GM12872 (cell line): ENCODE measurements around the gene GALNT5.

Experiments used
- TF ChIP-seq, protein P1 (sequence below): IDR thresholded peaks from 3 replicates; pipeline ENCODE4 v1.5.1; 2011; ENCODE audit warnings: low read depth, mild to moderate bottlenecking, low read length, moderate library complexity; ENCODE audit not compliant: insufficient read depth

GALNT5 gene

DNA sequence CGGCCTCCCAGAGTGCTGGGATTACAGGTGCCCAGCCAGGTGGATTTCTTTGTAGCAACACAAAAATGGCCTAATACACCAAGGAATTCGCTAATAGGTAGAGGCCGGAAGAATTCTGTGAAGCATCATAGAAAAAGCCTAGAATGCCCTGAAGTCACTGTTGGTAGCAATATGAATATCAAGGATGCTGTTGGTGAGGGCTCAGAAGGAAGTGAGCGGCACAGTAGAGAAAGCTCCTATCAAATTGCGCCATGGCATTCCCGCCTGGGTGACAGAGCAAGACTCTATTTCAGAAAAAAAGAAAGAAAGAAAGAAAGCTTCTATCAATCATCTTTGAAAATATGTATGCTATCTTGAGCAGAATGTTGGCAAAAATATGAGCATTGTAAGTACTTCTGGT is 23.8 kb downstream of the GALNT5 start:
- TF ChIP-seq, protein P1, sequence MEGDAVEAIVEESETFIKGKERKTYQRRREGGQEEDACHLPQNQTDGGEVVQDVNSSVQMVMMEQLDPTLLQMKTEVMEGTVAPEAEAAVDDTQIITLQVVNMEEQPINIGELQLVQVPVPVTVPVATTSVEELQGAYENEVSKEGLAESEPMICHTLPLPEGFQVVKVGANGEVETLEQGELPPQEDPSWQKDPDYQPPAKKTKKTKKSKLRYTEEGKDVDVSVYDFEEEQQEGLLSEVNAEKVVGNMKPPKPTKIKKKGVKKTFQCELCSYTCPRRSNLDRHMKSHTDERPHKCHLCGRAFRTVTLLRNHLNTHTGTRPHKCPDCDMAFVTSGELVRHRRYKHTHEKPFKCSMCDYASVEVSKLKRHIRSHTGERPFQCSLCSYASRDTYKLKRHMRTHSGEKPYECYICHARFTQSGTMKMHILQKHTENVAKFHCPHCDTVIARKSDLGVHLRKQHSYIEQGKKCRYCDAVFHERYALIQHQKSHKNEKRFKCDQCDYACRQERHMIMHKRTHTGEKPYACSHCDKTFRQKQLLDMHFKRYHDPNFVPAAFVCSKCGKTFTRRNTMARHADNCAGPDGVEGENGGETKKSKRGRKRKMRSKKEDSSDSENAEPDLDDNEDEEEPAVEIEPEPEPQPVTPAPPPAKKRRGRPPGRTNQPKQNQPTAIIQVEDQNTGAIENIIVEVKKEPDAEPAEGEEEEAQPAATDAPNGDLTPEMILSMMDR, result no peak

DNA sequence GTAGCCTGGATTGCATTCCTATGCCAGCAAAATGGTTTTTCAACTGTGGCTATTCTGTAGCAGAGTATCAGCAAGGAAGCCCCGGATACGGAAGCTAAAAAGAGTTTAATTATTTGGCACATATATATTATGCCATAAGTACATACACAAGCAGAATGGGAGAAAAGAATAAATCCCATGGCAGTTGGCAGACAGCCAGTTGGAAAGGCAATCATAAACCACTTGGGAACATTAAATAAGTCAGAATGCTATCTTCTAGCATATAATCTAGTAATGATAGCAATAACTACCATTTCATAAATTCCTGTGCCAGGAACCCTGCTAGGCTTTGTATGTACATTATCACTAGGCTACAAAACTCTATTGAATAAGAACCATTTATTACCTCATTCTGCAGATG is 26.0 kb downstream of the GALNT5 start:
- TF ChIP-seq, protein P1, result no peak

DNA sequence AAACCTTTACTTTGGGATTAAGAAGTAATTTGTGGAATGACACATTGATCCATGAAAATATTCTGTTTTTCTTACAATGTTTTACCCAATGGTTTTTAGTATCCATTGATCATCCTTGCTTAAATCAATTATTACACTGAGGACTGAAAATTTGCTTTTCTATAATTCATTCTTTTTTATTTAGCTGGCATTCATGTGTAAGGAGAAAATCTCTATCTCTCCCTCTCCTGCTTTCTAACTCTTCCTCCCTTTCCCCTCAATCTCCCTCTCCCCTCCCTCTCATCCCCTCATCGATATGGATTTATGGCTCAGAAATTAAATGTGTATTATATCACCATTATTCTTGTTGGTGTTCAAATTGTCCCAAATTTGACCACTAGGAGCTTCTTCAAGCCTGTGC is 29.7 kb downstream of the GALNT5 start:
- TF ChIP-seq, protein P1, result no peak

DNA sequence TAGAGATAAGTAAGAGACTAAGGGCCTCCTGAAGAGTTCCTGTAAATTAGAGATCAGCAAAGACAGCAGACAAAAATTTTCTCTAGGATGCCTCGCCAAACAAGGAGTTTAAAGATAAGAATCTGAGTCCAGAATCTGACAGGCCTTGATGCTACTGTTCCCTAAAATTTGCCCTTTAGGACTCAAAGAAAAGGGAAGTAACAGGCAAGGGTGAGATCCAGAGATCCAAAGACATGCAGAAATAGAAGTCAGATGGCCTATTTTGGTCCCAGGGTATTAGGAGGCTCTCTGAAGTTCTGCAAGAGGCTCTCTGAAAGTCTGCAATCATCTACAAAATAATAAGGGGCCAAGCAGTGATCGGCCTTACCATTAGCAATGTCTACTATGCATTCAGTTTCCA is 33.0 kb downstream of the GALNT5 start:
- TF ChIP-seq, protein P1, result no peak

DNA sequence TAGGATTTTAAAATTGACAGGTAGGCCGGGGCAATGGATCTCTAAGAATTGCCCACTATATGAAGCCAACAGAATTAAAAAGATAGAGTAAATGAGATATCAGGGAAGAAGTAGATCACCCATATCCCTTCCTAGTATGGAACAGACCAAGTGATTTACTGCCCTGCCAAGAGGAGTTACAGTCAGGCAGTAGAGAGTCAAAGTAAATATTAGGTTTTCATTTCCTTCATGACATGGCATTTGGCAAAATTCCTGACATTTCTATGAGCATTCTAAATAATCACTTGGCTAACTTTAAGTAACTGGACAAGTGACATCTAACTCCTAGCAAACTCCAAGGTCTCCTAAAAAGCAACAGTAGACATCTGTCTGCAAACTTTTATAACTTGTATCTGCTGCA is 33.5 kb downstream of the GALNT5 start:
- TF ChIP-seq, protein P1, result no peak

DNA sequence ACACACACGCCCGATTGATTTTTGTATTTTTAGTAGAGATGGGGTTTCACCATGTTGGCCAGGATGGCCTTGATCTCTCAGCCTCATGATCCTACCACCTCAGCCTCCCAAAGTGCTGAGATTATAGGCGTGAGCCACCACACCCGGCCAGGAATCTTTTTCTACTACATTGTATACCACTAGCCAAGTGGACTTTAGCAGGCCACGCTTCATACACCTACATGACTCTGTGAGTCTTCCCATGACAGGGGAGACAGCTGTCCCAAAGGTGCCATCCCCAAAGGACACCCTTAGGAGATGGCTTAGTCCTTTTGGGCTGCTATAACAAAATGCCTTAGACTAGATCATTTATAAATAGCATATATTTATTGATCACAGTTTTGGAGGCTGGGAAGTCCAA is 35.3 kb downstream of the GALNT5 start:
- TF ChIP-seq, protein P1, result no peak

DNA sequence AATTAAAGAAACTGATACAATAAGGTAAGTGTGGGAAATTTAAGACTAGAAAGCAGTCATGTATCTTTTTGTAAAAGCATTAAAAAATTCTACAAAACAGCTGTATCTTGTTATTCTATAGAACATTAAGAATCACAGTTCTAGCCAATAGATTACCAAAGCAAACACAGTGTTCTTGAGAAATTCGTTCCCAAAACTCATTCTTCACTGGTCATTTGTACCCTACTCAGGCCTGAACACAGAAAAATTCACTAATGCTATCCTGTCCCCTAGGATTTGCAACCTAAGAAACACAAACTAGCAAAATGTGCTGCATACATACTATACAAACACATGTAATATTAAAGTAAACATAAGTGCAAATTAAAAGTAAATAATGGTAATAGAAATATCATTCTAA is 39.0 kb downstream of the GALNT5 start:
- TF ChIP-seq, protein P1, result no peak

DNA sequence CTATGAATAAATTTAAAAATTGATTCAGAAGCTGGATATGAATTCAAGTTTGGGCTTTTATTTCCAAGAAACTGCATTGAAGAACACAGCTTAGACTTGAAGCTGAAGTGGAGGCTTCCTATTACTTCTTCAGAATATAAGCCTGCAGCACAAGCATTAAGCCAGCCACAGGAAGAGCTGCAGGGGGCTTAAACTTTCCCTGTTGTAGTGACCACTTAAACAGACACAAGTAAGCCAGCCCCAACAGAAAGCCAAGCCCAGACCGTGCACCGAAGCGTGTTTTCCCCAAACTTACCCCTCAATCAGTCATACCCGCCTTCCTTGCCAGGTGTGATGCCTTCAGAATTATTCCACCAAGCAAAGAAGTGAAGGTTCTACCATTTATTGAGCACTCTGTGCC is 39.5 kb downstream of the GALNT5 start:
- TF ChIP-seq, protein P1, result no peak
